Mucosa of descending colon (tissue), 3 donors: ENCODE data around the gene PHF3. TPM values are rescaled to one million over a fixed set of nuclear protein-coding genes. Genes with fewer than 3 reads are reported as not detected.

Source experiments
- ATAC-seq: fragments of 200-7000 bp; cut with Tn5 transposase; one replicate; pipeline ENCODE4 v1.9.1; 2020; ENCODE audit warnings: mild to moderate bottlenecking, moderate library complexity
- DNase-seq, 3 donors: peaks; one replicate each; pipeline ENCODE4 v3.0.0-alpha.2; 2020
- H3K36me3 ChIP-seq: fragments of 200-600 bp; one replicate; pipeline ENCODE4 v1.8.0; 2021; ENCODE audit warnings: low read depth, mild to moderate bottlenecking
- H3K4me1 ChIP-seq: fragments of 200-600 bp; one replicate; pipeline ENCODE4 v1.8.0; 2021; ENCODE audit warnings: low read depth, mild to moderate bottlenecking
- H3K4me3 ChIP-seq: fragments of 200-600 bp; one replicate; pipeline ENCODE4 v1.8.0; 2021; ENCODE audit warnings: mild to moderate bottlenecking
- H3K9me3 ChIP-seq: fragments of 200-600 bp; one replicate; pipeline ENCODE4 v1.8.0; 2021; ENCODE audit warnings: mild to moderate bottlenecking
- intact Hi-C, 2 donors: fragments of 100-400 bp; cut with DNase I in 1 of 2; cut with micrococcal nuclease in 1 of 2; formaldehyde crosslinking; loops; one replicate each; pipeline versions ENCODE4 v1.11.0 to v1.11.1; 2022; cut with DNase I, micrococcal nuclease
- total RNA-seq, 3 donors: library from RNA; stranded (reverse); fragmentation: NEBNext Ultra II Directional in 2 of 3; extraction: Animal tissue kit (Norgen Biotek cat#: 25700) in 2 of 3; gene quantifications; one replicate each; pipeline versions ENCODE4 v1.2.1 to v1.2.4, GENCODE V29; 2021 to 2023
- TF ChIP-seq, protein P1 (sequence below): fragments of 200-600 bp; IDR thresholded peaks from one replicate; pipeline ENCODE4 v1.8.0; 2022; ENCODE audit warnings: antibody characterized with exemption, mild to moderate bottlenecking
- donor health status: DM: no; HTN: no; CAD: no; lungs with moderate emphysema.
- donor health status: DM: no; HTN: no; CAD: no.
- donor health status: DM: no; HTN: yes; CAD: no.

The PHF3 gene
- total RNA-seq, 3 donors from 2014 or later = 49.7 to 78.0 (median 75.8) TPM

DNA sequence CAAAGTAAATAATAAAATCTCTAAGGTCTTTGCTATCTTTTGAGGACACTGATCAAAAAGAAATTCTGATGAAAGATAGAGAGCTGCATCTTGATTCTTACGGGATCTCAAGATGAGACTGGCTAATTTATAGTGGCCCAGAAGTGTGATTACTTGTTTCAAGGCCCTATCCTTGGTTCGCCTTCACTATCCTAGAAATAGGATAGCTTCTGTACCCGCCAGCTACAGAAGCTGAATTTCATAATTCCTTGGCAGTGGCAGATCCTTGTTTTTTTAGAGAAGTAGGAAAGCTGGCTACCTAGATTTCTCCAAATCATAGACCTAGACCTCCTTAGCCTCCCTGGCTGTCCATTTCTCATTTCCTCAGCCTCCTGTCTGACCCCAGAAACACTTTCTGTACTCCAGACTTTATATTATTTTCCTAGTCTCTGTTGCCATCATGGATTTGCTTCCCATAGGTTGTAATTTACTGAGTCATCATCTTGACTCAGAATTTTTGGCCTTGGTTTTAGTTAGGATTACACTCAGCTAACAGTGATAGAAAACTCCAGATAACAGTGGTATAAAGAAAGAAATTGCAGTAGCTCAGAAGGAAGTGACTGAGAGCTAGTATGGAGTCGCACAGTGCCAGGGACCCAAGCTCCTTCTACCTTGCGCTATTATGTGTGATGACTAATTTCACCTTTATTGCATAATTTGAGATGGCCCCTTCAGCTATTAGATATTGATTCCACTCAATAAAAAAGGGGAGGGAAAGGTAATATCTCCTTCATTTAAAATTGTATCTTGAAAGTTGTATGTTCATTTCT lies 27.7 kb downstream of the PHF3 start:
- DNase-seq (no peak), ATAC-seq (peak; percentile 87)
- intact Hi-C loops = no loop called here
- Histone ChIP-seq H3K4me3 (no peak overlapping the region), H3K36me3 (no peaks in the 10 kb centered on the region), H3K4me1 (peaks cover 10% of the 10 kb centered on the region), H3K9me3 (no peaks in the 10 kb centered on the region)
- TF ChIP-seq, protein P1, sequence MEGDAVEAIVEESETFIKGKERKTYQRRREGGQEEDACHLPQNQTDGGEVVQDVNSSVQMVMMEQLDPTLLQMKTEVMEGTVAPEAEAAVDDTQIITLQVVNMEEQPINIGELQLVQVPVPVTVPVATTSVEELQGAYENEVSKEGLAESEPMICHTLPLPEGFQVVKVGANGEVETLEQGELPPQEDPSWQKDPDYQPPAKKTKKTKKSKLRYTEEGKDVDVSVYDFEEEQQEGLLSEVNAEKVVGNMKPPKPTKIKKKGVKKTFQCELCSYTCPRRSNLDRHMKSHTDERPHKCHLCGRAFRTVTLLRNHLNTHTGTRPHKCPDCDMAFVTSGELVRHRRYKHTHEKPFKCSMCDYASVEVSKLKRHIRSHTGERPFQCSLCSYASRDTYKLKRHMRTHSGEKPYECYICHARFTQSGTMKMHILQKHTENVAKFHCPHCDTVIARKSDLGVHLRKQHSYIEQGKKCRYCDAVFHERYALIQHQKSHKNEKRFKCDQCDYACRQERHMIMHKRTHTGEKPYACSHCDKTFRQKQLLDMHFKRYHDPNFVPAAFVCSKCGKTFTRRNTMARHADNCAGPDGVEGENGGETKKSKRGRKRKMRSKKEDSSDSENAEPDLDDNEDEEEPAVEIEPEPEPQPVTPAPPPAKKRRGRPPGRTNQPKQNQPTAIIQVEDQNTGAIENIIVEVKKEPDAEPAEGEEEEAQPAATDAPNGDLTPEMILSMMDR = no peak

DNA sequence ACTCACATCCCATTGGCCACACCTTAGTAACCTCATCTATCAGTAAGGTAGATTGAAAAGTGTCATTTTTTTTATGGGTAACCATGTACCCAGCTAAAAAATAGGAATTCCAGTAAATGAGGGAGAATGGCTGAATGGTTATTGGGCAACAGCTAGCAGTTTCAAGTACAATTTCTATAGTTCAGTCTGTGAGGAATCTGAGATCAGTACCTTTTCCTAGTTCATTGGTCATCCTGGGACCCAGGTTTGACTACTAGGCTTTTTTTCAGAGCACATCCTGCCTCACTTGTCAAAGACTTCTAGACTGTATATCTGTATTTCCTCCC lies 28.3 kb downstream of the PHF3 start:
- peak; percentile 17 for ATAC-seq

DNA sequence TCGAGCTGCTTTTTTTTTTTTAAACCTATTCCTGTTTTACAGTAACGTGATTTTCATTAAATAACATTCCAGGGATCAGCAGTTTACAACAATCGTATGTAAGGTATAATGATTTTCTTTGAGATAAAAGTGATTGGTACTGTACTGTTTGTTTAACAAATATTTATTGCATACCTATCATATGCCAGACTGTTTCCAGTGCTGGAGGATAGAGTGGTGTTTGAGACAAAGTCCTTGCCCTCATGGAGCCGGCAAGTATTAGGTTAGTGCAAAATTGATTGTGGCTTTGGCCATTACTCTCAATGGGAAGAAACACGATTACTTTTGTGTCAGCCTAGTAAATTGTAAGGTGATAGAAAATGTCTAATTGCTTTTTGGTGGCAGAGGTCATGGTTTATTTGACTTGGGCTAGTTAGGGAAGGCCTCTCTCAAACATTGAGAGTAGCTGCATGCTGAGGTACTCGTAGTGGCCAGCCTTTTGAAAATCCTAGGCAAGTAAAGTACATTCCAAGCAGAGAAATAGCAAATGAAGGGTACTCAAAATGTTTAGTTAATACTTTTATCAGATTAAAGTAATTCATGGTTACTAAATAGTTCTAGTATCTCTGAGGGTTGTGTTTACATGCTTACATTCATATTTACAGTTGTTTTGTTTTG lies 35.6 kb downstream of the PHF3 start:
- TF ChIP-seq, protein P1 = no peak
- intact Hi-C loops = loop anchor here in 1 of 2 donors (5.0 kb wide), 1 partner anchor 34 kb away; the partner anchor contains the start of gene PHF3
- Histone ChIP-seq H3K36me3 (no peaks in the 10 kb centered on the region), H3K4me1 (peaks cover 13% of the 10 kb centered on the region), H3K9me3 (no peaks in the 10 kb centered on the region), H3K4me3 (no peak overlapping the region)
- no peak for DNase-seq
- no peak for ATAC-seq

More for the DNA sequence above, 28.3 kb downstream of the PHF3 start:
- DNase-seq = no peak
- no peaks in the 10 kb centered on the region for H3K36me3 ChIP-seq
- H3K9me3 ChIP-seq = no peaks in the 10 kb centered on the region
- no peak overlapping the region for H3K4me3 ChIP-seq
- intact Hi-C loops = no loop called here
- peaks cover 10% of the 10 kb centered on the region for H3K4me1 ChIP-seq
- TF ChIP-seq, protein P1 = no peak

DNA sequence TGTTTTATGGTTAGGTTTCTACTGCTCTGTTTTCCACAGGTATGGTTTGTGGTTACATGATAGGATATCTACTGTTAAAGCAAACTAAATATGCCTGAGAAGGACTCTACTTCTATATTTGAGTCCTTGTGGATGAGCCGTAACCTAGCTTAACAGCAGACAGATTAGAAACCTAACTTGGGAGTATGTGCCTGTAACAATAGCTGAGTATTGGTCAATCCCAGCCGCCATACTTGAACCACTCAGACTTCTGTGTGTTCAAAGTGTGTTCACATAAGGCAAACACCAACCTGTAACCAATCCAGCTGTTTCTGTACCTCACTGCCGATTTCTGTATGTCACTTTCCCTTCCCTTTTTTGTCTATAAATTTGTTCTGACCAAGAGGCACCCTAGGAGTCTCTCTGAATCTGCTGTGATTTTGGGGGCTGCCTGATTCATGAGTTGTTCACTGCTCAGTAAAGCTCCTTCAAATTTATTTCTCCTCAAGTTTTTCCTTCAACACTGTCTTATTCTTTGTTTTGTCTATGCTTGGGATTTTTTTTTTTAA lies 37.1 kb downstream of the PHF3 start:
- no peaks in the 10 kb centered on the region for H3K9me3 ChIP-seq
- DNase-seq (no peak), ATAC-seq (no peak)
- H3K4me1 ChIP-seq = peaks cover 24% of the 10 kb centered on the region
- H3K4me3 ChIP-seq = no peak overlapping the region
- TF ChIP-seq, protein P1 = no peak
- H3K36me3 ChIP-seq = no peaks in the 10 kb centered on the region
- intact Hi-C loops = loop anchor here in 1 of 2 donors (5.0 kb wide), 1 partner anchor 35 kb away; the partner anchor contains the start of gene PHF3

DNA sequence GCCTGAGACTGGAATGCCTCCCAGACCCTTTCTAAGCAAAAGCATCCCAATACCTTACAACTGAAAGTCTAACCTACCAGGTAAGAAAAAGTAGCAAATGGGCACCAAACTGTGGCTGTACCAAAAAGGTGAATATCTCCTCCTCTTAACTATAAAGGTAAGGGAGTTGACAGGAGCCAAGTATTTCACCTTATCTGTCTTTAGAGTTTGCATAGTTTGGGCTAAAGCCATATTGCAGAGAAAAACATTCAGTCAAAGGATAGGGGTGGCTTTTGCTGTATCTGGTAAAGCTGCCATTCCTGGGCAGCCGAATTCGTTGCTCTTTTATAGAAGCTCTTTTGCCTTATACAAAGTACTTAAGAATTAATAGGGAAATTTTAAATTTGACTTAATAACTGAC lies 38.1 kb downstream of the PHF3 start:
- Histone ChIP-seq H3K4me3 (no peak overlapping the region), H3K4me1 (peaks cover 27% of the 10 kb centered on the region), H3K36me3 (no peaks in the 10 kb centered on the region), H3K9me3 (no peaks in the 10 kb centered on the region)
- TF ChIP-seq, protein P1 = no peak
- DNase-seq (no peak), ATAC-seq (no peak)
- intact Hi-C loops = loop anchor here in 1 of 2 donors (5.0 kb wide), 1 partner anchor 36 kb away; the partner anchor contains the start of gene PHF3
